ENCODE data around the gene HOXA10.

GRCh38 chr7:27196287-27196767 lies 22.2 kb upstream of the HOXA10 start:
- TF ChIP-seq POLR2AphosphoS5 (IDR thresholded peaks at IDR 0.05; ENCODE audit: borderline replicate concordance, low read depth, low read length): no peak
- TF ChIP-seq EZH2 (IDR thresholded peaks at IDR 0.05): no peak

Data from SK-N-MC (cell line).